Measurements from ENCODE around the gene AGXT2. TPM values are rescaled to one million over a fixed set of nuclear protein-coding genes. Genes with fewer than 3 reads are reported as not detected.

The AGXT2 gene
- total RNA-seq, 1 donor from 2014 or later = not detected

DNA sequence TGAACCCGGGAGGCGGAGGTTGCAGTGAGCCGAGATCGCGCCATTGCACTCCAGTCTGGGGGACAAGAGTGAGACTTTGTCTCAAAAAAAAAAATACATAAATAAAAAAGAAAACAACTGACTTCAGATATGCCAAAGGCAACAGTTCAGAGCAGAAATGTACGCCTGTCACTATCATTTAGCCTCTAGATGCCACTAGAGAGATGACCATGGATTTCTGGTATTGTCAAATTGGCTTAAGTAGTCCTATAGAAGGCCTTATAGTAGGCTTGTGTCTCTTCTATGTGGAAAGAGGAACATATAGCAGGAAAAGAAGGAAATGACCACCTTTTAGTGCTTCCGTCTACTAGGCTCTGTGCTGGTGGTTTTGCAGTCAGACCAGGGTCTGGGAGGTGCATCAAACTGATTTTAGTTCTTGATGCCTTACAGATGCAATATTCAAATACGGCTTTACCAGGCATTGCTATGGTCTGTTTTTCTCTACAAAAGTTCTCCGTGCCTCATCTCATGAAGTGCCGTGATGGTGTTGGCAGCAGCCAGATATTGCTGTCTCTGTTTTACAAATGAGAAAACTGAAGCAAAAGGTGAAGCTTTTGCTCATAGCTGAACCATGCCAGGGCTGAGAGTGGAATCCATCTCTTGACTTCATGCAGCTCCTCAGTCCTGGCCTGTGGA lies 17.2 kb downstream of the AGXT2 start:
- Mint-ChIP-seq H3K4me3 (ENCODE audit: low read depth) (no peak overlapping the region), H3K9me3 (ENCODE audit: low read depth) (no peaks in the 10 kb centered on the region), H3K4me1 (ENCODE audit: low read depth) (peaks cover 2% of the 10 kb centered on the region), H3K27ac (no peak overlapping the region), H3K27me3 (peaks cover 2% of the 10 kb centered on the region), H3K36me3 (ENCODE audit: insufficient read depth) (no peaks in the 10 kb centered on the region)
- TF ChIP-seq, protein P1, sequence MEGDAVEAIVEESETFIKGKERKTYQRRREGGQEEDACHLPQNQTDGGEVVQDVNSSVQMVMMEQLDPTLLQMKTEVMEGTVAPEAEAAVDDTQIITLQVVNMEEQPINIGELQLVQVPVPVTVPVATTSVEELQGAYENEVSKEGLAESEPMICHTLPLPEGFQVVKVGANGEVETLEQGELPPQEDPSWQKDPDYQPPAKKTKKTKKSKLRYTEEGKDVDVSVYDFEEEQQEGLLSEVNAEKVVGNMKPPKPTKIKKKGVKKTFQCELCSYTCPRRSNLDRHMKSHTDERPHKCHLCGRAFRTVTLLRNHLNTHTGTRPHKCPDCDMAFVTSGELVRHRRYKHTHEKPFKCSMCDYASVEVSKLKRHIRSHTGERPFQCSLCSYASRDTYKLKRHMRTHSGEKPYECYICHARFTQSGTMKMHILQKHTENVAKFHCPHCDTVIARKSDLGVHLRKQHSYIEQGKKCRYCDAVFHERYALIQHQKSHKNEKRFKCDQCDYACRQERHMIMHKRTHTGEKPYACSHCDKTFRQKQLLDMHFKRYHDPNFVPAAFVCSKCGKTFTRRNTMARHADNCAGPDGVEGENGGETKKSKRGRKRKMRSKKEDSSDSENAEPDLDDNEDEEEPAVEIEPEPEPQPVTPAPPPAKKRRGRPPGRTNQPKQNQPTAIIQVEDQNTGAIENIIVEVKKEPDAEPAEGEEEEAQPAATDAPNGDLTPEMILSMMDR (IDR thresholded peaks at IDR 0.05; ENCODE audit: unreplicated experiment) = no peak
- no peak for DNase-seq (ENCODE audit: low spot score, unreplicated experiment)

DNA sequence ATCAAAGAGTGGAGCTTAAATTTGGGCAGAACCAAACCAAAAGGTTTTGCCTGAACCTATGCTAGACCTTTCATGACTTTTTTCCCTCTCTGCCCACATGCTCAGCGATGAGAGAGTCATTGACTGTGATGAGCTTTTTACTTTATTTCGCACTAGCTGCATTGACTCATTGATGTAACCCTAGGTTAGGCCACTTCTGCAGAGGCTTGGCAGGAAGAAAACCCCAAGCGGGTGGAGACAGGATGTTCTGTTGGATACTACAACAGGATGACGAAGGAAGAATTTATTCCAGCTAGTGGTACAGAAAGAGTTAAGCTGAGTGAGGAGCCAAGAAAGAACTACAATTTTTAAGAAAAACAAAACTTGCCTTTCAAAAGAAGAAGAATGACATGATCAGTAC lies 18.4 kb downstream of the AGXT2 start:
- DNase-seq (ENCODE audit: low spot score, unreplicated experiment) = no peak
- peaks cover 2% of the 10 kb centered on the region for H3K27me3 Mint-ChIP-seq
- TF ChIP-seq, protein P1 (IDR thresholded peaks at IDR 0.05; ENCODE audit: unreplicated experiment) = no peak
- H3K9me3 Mint-ChIP-seq (ENCODE audit: low read depth) = no peaks in the 10 kb centered on the region
- H3K4me1 Mint-ChIP-seq (ENCODE audit: low read depth) = peaks cover 2% of the 10 kb centered on the region
- no peak overlapping the region for H3K4me3 Mint-ChIP-seq (ENCODE audit: low read depth)
- H3K36me3 Mint-ChIP-seq (ENCODE audit: insufficient read depth) = no peaks in the 10 kb centered on the region
- no peak overlapping the region for H3K27ac Mint-ChIP-seq

DNA sequence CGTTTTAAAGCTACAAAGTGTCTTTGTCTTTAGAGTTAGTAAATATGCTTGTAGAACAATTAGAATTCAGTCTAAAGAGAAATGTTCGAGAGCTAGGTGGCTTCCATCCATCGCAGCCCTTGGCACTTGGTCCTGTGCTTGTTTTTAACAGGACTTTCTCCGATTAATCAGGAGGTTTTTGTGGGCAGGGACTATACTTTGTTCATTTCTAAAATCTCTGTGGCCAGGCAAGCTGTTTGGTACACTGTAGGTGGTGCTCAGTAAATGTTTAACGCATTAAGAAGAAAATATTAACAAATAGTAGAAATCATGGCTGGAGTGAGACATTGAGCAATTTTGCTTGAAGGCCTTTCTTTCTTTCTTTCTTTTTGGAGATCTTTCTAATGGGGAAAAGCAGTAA lies 20.8 kb downstream of the AGXT2 start:
- Mint-ChIP-seq H3K4me1 (ENCODE audit: low read depth) (peaks cover 2% of the 10 kb centered on the region), H3K9me3 (ENCODE audit: low read depth) (no peaks in the 10 kb centered on the region), H3K27me3 (peaks cover 2% of the 10 kb centered on the region), H3K36me3 (ENCODE audit: insufficient read depth) (no peaks in the 10 kb centered on the region), H3K27ac (no peak overlapping the region), H3K4me3 (ENCODE audit: low read depth) (no peak overlapping the region)
- TF ChIP-seq, protein P1 (IDR thresholded peaks at IDR 0.05; ENCODE audit: unreplicated experiment) = no peak
- no peak for DNase-seq (ENCODE audit: low spot score, unreplicated experiment)

DNA sequence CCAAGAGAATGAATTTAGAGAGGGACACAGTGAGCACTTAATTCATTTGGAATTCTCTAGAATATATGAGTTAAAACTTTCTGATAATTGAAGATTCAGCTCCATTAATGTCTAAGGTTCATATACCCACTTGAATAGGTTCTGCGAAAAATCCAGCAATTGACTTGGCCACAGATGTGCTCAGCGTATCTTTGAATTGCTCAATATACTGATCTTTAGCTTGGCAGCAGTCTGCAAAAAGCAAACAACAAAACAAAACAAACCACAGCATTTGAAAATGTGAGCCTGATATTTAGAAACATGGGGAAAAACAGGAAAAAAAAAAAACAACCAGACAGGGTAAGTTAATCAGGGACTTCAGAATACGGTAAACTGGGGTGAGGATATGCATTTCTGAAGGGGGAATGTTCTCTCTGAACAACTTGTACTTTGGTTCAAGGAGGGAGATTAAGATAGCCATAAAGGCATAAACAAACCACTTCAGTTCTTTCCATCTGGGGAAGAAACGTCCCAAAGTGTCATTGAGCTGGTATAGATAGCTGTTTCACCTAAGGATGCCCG lies 21.4 kb downstream of the AGXT2 start:
- Mint-ChIP-seq H3K36me3 (ENCODE audit: insufficient read depth) (no peaks in the 10 kb centered on the region), H3K9me3 (ENCODE audit: low read depth) (no peaks in the 10 kb centered on the region), H3K4me3 (ENCODE audit: low read depth) (no peak overlapping the region), H3K4me1 (ENCODE audit: low read depth) (peaks cover 2% of the 10 kb centered on the region), H3K27me3 (peaks cover 2% of the 10 kb centered on the region), H3K27ac (no peak overlapping the region)
- TF ChIP-seq, protein P1 (IDR thresholded peaks at IDR 0.05; ENCODE audit: unreplicated experiment) = no peak
- no peak for DNase-seq (ENCODE audit: low spot score, unreplicated experiment)

DNA sequence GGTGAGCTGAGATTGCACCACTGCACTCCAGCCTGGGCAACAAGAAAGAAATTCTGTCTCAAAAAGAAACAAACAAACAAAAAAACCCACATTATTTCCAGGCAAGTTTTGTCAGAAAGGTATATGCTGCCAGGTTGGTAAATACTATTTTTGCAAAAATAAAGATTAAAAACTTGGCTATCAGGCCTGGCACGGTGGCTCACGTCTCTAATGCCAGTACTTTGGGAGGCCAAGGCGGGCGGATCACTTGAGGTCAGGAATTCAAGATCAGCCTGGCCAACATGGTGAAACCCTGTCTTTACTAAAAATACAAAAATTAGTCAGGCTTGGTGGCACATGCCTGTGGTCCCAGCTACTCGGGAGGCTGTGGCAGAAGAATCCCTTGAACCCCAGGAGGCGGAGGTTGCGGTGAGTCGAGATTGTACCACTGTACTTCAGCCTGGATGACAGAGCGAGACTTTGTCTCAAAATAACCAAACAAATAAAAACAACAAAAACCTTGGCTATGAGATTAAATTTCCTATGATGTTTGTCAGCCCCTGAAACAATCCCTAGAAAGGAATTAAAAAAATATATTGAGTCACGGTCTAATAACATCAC lies 22.7 kb downstream of the AGXT2 start:
- no peaks in the 10 kb centered on the region for H3K9me3 Mint-ChIP-seq (ENCODE audit: low read depth)
- no peak overlapping the region for H3K27ac Mint-ChIP-seq
- DNase-seq (ENCODE audit: low spot score, unreplicated experiment) = no peak
- H3K4me1 Mint-ChIP-seq (ENCODE audit: low read depth) = peaks cover 2% of the 10 kb centered on the region
- H3K27me3 Mint-ChIP-seq = peaks cover 2% of the 10 kb centered on the region
- TF ChIP-seq, protein P1 (IDR thresholded peaks at IDR 0.05; ENCODE audit: unreplicated experiment) = no peak
- no peak overlapping the region for H3K4me3 Mint-ChIP-seq (ENCODE audit: low read depth)
- no peaks in the 10 kb centered on the region for H3K36me3 Mint-ChIP-seq (ENCODE audit: insufficient read depth)
